ENCODE results near the gene SLC25A24. TPM values are rescaled to one million over a fixed set of nuclear protein-coding genes. Genes with fewer than 3 reads are reported as not detected.

SLC25A24 gene
- total and polyA plus RNA-seq, 10 of the 15 experiments (the other 5 are each of a cell fraction or from before 2014, with no cell fraction given): 4.0 to 20.6 (median 14.2) TPM

DNA sequence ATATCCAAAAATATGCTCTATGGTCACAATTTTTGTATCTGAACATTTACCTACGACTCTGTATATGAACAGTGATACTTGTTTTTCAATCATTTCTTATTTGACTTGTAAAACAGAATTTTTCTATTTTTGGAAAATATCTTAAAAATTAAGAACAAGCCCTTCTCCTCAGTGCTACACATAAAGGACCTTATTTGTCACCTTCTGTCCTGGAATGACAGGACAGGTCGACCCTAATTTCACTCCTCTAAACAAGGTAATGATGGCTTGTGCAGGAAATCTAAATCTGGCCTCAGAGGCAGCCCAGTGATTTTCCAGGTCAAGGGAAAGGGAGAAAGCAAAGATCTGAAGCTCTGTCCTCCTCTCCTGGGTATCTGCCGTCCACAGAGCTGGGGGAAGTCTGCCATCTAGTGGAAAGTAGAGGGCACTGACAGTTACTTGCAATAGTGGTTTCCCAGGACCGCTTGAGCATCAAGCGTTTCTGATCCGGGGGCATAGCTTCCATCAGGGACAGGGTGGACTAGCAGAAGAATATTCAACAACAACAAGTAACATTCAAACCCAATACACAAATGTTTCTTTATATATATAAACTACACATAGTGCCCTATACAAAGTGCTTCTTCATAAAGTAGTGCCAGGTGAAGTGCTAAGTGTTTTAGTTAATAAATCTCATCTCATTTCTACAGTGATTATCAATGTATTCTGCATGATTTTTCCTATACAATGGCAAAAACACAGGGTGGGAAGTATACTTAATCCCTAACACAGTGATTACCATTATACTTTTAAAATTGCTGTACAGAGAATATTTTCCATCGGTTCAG is 74.6 kb downstream of the SLC25A24 start:
- BruUV-seq (replicated peaks): no TSS peak
- Histone ChIP-seq H3K79me2 (ENCODE audit: control insufficient read depth, insufficient read depth, low read length) (no peaks in the 10 kb centered on the region), H3K27ac (ENCODE audit: control insufficient read depth, insufficient read depth) (no peak overlapping the region), H2AFZ (ENCODE audit: control insufficient read depth, low read depth, low read length) (no peak overlapping the region), H3K4me1 (ENCODE audit: control insufficient read depth, insufficient read depth, low read length) (no peaks in the 10 kb centered on the region), H3K9ac (ENCODE audit: control insufficient read depth, insufficient read depth, low read length) (no peak overlapping the region), H3K27me3 (replicated peaks in 1 of 2; ENCODE audit: control insufficient read depth in 2 of 2, insufficient read depth in 2 of 2, low read length in 1 of 2) (peaks cover 0 to 3% of the 10 kb centered on the region in 2 experiments; a peak in 2 of 4 replicates), H3K9me3 (replicated peaks; ENCODE audit: control insufficient read depth, insufficient read depth, low read length) (no peaks in the 10 kb centered on the region), H3K4me3 (no peak overlapping the region), H3K4me2 (ENCODE audit: control insufficient read depth, insufficient read depth) (no peak overlapping the region), H3K36me3 (ENCODE audit: control insufficient read depth in 2 of 2, insufficient read depth in 2 of 2, low read length in 1 of 2) (no peaks in the 10 kb centered on the region), H4K20me1 (ENCODE audit: control insufficient read depth, insufficient read depth) (no peaks in the 10 kb centered on the region; the same call in 1 of the 2 replicates)
- CTCF ChIA-PET: interaction anchor here (0.6 to 8.5 kb wide), 42 partner anchors 8 to 696 kb away, joined by 3 to 568 read pairs (median 4); partner anchors contain the start of genes SLC25A24 and VAV3
- intact Hi-C loops (cut with micrococcal nuclease; ENCODE audit: unreplicated experiment): loop anchor here (1.0 to 10.0 kb wide), 6 partner anchors 113 to 851 kb away; partner anchors contain the start of gene VAV3
- WGBS (ENCODE audit: insufficient coverage, insufficient replicate concordance, low lambda C conversion rate, missing lambda C conversion rate): 8% methylated on average over 7 of the region's 7 CpGs
- DNase-seq (ENCODE audit: low read depth, low spot score) (peak; percentile 26), ATAC-seq (peak; percentile 98), FAIRE-seq (peak; percentile 95)
- in situ Hi-C loops (cut with MboI): loop anchor here (5.0 kb wide), 1 partner anchor 338 kb away; no protein-coding TSS in a partner anchor
- POLR2A ChIA-PET: interaction anchor here (1.0 to 2.6 kb wide), 2 partner anchors 340 to 344 kb away, joined by 3 to 16 read pairs; no protein-coding TSS in a partner anchor
- RAD21 ChIA-PET (ENCODE audit: unreplicated experiment): interaction anchor here (0.7 to 8.7 kb wide), 14 partner anchors 12 to 374 kb away, joined by 3 to 425 read pairs (median 4); partner anchors contain the start of genes SLC25A24 and VAV3
- SMC1A ChIA-PET (ENCODE audit: uncharacterized antibody, unreplicated experiment): interaction anchor here (0.7 to 9.9 kb wide), 23 partner anchors 10 to 587 kb away, joined by 3 to 461 read pairs (median 5); partner anchors contain the start of gene SLC25A24
- TF ChIP-seq SMARCA5 (IDR thresholded peaks at IDR 0.05): peak; percentile 68; the same call in 1 of the 2 replicates
- TF ChIP-seq, protein P1, sequence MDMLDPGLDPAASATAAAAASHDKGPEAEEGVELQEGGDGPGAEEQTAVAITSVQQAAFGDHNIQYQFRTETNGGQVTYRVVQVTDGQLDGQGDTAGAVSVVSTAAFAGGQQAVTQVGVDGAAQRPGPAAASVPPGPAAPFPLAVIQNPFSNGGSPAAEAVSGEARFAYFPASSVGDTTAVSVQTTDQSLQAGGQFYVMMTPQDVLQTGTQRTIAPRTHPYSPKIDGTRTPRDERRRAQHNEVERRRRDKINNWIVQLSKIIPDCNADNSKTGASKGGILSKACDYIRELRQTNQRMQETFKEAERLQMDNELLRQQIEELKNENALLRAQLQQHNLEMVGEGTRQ (IDR thresholded peaks at IDR 0.05; ENCODE audit: borderline replicate concordance, low read depth, low read length): no peak
- TF ChIP-seq, protein P2, sequence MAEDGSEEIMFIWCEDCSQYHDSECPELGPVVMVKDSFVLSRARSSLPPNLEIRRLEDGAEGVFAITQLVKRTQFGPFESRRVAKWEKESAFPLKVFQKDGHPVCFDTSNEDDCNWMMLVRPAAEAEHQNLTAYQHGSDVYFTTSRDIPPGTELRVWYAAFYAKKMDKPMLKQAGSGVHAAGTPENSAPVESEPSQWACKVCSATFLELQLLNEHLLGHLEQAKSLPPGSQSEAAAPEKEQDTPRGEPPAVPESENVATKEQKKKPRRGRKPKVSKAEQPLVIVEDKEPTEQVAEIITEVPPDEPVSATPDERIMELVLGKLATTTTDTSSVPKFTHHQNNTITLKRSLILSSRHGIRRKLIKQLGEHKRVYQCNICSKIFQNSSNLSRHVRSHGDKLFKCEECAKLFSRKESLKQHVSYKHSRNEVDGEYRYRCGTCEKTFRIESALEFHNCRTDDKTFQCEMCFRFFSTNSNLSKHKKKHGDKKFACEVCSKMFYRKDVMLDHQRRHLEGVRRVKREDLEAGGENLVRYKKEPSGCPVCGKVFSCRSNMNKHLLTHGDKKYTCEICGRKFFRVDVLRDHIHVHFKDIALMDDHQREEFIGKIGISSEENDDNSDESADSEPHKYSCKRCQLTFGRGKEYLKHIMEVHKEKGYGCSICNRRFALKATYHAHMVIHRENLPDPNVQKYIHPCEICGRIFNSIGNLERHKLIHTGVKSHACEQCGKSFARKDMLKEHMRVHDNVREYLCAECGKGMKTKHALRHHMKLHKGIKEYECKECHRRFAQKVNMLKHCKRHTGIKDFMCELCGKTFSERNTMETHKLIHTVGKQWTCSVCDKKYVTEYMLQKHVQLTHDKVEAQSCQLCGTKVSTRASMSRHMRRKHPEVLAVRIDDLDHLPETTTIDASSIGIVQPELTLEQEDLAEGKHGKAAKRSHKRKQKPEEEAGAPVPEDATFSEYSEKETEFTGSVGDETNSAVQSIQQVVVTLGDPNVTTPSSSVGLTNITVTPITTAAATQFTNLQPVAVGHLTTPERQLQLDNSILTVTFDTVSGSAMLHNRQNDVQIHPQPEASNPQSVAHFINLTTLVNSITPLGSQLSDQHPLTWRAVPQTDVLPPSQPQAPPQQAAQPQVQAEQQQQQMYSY (CRISPR knock-in tag; IDR thresholded peaks at IDR 0.05): no peak
- no peak for TF ChIP-seq PAX8 (IDR thresholded peaks at IDR 0.05)
- TF ChIP-seq SIN3A (IDR thresholded peaks at IDR 0.05; ENCODE audit: low read depth, low read length): no peak
- 0 out of 2 replicates have a peak, but pooled peaks have one; percentile 44 for TF ChIP-seq STAT1 (conservative IDR thresholded peaks at IDR 0.05)
- no peak for TF ChIP-seq ATF3 (IDR thresholded peaks at IDR 0.05; ENCODE audit: borderline replicate concordance, extremely low read depth, low read depth, low read length)
- no peak for TF ChIP-seq ETV6 (conservative IDR thresholded peaks at IDR 0.05 in 1 of 2, IDR thresholded peaks at IDR 0.05 in 1 of 2; ENCODE audit: borderline replicate concordance in 1 of 2, low read depth in 1 of 2)
- no peak for TF ChIP-seq ZBTB33 (IDR thresholded peaks at IDR 0.05)
- no peak for TF ChIP-seq CREM (IDR thresholded peaks at IDR 0.05; ENCODE audit: low read depth)
- TF ChIP-seq SUZ12 (IDR thresholded peaks at IDR 0.05; ENCODE audit: unreplicated experiment): no peak
